HG03342 (cell line): Measurements from ENCODE around the gene ASTN2.

Source experiments
- ATAC-seq: cut with Tn5 transposase; IDR thresholded peaks from one replicate; pipeline ENCODE4 v1.9.1; 2021; ENCODE audit warnings: mild to moderate bottlenecking, moderate library complexity; ENCODE audit not compliant: unreplicated experiment

Gene ASTN2

DNA sequence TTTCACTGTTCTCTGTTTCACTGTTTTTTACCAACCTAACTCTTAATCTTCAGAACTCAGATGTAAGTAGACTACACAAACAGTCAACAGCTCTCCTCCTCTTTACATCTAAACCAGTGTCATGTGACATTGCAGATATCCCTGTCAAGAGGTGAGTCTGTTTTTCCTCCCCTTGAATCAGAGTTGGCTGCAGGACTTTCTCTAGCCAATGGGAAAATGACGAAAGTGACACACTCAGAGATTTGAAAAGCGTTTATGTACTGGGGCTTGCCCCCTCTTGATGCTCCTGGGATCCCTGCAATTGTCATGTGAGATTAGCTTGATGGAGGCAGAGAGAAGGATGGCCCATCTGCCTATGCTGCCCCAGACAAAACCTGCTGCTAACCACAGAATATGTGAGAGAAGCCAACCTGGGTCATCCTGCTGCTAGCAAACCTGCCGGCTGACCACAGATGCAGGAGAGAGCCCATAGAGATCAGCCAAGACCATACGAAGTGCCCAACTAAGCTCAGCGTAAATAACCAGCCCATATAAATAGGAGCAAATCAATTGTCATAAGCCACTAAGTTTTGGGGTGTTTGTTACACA lies 111.1 kb downstream of the ASTN2 start:
- ATAC-seq: no peak

DNA sequence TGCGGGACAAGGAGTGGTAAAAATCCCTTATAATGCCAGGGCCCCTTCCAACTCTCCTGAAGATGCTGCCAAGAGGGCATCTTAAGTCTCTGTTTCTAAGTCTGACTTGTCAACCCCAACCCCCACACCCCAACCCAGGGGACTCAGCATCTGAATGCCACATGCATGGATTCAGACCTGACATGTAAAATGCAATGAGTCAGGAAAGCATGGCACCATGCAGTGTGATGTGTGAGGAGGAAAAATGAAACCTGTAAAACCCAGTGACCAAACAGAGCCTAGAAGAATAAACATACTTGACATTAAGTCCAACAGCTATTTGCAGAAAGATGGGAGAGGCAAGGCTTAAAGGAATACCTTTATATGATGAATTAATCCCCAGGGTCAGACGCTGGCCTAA lies 112.4 kb downstream of the ASTN2 start:
- ATAC-seq: no peak

DNA sequence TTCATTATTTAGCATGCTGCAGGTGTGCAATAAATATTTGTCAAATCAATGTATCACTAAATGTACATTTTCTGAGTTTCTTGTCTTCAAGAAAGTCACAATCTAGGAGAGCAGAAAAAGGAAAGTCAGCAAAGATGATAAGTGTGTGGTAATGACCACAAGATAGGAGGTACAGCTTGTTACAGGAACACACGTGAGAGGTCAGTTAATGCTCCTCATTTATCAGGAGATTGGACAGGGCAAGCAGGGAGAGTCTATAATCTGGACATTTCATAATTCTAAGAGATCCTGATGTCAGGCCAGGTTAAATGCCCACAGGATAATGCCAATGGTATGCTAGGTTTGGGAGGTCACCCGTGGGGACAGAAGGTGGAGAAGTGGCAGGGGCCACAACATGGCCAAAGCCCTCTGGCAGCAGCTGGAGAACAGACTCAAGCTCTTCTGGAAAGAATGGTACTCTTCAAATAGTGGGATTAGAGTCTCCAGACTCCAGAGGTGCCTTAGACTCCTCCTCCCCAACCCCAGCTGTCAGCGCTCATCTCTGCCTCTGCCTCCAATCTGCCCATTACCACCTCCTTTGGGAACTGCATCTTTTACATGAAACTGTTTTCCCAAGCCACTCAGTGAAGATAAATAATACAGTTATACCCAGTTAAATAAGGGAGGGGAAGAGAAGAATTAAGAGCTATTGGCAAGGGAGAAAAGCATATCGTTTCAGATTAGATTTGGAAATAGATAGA lies 114.3 kb downstream of the ASTN2 start:
- ATAC-seq: no peak

DNA sequence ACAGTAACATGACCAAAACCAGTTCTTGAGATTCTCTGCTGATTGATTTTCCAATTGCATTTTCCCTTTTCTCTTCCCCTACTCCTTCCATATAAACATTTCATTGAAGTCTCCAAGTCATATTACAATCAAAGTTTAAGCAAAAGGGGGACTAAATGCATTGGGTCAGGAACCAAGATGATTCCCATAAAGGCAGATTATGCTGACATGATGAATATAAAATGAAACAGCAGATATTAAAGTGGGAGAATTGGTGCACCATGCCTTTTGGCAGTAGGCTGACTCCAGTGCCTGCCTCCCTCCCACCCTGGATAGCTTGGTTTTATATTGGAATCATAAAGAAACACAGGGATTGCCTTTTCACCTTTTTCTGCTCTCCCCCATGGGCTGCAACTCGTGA lies 118.4 kb downstream of the ASTN2 start:
- no peak for ATAC-seq

DNA sequence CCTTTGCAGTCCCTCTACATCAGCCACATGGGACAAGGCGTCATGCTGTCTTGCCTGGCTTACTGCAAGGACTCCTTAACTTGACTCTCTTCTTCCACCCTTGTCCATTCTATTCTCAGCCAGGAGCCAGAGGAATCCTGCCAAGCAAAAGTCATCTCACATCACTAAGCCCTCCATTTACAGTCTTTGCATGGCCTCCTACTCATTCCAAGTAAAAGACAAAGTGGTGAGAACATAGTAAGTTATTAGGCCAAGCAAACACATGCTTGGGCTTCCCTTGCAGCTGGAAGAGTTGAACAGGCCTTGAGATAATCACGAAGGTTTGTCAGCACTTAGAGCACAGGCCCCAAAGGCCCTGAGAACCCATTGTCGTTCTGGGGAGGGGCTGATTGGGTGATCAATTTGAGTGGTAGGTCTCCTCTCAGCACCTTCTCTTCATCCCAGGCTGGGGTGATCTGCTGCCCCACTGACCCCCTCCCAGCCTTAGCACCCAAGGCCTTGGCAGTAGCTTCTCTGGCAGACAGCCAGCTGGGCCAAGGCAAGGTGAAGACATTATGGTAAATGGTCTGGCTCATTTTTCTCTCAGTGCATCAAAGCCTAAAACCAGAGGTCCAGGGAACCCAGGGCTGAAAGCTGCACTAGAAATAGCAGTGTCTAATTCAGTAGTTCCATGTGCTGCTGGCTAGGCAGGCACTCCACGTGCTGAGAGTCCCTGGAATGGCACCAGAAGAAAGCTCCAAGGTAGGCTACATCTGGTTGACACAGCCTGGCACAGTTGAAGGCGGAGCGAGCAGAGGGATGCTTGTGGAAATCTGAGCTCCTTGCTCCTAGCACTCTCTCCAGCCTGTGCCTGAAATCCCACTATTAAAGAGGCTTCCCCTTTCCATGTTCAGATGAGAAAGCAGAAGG lies 121.4 kb downstream of the ASTN2 start:
- ATAC-seq: no peak

DNA sequence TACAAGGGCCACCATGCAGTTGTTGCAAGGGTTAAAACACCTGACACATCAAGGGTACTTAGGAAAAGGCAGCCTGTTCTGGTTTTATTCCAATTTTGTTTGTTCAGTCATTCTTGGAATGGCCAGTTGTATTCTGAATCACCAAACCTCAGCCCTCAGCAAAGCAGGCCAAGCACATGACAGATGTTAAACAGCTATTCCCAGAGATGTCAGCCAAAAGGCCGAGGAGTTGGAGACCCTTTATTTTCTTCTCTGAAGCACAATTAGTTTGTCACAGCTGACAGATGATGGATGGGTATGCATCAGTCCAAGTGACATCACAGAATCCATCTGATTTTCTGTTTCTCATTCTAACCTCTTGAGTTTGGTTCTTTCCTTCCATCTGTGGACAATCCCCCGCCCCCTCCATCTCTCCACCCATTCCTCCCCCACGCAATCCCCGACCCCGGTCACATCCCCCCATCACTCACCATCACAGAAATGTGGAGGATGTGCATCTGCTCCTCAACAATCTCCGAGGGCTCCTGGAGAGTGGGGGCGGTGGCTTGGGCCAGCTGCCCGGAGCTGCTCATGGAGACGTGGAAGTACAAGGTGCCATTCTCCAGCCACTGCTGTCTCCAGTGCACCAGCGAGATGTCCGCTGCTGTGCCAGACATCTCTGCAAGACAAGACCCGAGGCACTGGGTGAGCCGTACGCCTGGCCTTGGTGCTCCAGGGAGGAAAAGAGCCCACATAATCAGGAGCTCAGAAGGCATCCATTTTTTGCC lies 123.8 kb downstream of the ASTN2 start:
- no peak for ATAC-seq

DNA sequence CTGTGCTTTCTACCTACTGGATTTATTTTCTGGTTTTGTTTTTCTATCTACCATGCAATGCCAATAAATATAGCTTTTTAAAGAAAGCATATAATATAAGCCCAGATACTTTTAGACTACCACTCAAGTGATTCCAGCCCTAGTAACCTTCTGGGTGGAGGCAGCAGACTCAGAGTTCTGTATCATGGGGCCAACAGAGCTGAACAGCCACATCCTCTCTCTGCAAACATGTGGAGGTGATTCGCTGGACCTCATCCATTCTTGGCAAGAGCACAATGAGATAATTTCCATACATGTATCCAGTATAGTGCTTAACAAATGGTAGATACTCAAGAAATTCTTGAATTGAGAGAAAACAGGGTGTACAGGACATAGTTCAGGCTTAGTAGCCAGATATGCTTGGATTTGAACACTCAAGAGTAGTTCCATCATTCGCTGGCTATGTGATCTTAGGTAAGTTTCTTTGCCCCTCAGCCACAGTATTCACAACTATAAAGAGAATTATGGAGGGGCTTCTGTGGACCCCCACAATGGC lies 124.5 kb downstream of the ASTN2 start:
- no peak for ATAC-seq

DNA sequence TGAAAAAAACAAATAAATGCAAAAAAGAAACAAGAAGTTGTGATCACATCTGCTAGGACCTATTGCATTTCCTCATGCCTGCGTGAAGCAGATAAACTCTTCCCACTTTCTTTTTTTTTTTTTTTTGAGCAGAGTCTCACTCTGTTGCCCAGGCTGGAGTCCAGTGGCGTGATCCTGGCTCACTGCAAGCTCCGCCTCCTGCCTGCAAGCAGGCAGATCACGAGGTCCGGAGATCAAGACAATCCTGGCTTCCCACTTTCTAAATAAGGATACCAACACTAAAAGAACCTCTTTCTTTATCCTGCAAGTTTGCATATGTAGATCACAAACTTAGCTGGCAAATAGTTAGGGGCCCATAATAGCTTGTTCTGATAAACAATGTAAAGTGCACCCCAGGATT lies 128.6 kb downstream of the ASTN2 start:
- ATAC-seq: no peak

DNA sequence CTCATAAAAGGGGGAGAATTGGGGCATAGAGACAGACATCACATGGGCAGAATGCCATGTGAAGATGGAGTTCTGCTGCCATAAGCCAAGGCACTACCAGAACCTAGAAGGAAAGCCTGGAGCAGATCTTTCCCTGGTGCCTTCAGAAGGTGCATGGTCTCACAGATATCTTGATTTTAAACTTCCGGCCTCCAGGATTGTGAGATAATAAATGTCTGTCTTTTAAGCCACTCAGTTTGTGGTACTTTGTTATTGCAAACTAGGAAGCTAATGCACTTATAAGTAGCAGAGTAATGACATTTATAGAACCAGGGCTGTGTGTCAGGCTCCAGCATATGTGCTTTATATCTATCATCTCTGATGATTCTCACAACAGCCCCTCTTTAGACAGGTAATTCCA lies 130.4 kb downstream of the ASTN2 start:
- no peak for ATAC-seq

DNA sequence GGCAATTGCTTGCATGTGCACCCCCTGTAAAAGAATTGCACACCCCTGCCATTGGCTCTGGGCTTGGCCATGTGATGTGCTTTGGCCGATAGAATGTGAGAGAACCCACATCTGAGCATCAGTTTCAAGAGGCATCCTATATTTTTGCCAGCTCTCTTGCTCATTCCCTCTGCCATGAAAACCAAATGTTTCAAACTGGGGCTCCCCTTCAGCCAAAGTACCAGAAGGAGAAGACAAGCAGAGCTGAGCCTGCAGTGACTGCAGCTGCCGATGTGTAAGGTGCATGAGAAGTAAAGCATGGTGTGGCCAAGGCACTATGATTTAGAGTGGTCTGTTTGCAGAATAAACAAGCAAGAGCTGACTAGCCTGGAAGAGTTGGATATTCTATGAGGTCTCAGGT lies 132.3 kb downstream of the ASTN2 start:
- ATAC-seq: no peak

DNA sequence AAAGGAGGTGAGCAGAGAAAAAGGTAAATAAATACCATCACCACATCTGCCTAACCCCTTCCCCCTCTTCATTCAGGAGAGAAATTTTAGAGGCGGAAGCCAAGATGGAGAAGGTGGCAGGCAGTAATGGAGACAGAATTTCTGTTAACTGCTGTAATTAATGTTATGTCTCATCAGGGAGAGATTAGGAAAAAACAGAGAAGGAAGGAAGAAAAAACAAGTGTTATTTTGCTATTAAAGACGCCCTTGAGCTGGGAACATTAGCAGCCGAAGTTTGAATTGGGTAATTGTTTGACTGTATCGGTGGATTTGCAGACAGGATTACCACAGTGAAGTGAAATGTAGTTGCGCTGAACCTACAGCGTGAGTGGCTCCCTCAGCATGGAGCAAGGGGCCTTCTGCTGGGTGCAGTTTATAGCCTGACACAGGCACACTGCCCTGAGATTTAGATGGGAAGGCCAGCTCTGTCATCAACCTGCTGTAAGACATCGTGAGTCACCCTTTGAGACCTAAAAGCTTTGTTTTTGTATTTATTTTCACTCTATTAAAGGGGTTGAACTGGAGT lies 136.3 kb downstream of the ASTN2 start:
- ATAC-seq: no peak

DNA sequence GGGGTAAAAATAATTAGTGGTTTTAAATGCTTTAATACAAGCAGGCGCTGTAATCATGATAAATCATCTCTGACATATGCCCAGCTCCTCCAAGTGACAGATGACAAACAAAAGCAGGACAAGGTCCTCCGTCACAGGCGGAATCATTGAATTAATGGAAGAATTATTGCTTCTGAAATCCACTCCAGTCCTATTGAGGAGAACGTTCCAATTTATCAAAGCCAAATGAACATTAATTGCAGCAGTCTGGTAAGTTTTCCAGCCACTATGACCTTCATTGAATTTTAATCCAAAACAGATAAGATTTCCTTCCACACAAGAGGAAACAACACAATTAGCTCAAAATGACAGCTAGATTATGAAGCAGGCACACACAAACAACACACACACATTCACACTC lies 136.8 kb downstream of the ASTN2 start:
- no peak for ATAC-seq

DNA sequence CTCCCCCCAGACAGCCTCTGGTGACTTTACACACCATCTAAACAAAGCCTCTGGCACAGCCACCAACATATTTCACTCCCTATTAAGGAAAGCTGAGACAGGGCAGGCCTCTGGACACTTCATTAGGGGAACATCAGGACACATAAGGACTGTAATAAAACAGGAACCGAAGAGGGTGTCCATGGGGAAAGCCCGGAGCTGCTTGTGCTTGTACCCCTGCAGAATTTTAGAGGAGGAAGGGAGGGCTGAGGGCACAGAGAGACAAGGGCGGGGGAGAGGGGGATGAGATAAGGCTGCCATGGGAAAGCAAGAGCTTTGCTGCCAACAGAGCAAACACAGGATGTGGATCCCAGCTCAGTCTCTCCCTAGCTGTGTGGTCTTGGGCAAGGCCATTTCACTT lies 138.4 kb downstream of the ASTN2 start:
- no peak for ATAC-seq

DNA sequence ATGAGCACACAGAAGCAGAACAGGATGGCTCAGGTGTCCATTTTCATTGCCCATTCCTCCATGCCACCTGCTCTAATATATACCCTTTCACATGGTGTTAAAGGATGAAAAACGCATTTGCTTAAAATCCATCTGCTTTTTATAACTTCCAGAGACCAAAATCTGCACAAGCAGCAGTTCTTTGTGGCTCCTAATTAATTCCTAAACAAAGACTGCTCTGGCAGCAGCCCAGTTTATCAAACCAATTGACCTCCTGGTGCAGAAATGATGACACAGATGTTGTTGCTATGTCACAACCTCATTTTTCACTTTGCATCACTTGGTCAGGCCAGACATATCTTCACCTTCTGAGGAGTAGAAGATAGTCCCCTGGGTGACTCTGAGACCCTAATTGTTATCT lies 141.2 kb downstream of the ASTN2 start:
- no peak for ATAC-seq

DNA sequence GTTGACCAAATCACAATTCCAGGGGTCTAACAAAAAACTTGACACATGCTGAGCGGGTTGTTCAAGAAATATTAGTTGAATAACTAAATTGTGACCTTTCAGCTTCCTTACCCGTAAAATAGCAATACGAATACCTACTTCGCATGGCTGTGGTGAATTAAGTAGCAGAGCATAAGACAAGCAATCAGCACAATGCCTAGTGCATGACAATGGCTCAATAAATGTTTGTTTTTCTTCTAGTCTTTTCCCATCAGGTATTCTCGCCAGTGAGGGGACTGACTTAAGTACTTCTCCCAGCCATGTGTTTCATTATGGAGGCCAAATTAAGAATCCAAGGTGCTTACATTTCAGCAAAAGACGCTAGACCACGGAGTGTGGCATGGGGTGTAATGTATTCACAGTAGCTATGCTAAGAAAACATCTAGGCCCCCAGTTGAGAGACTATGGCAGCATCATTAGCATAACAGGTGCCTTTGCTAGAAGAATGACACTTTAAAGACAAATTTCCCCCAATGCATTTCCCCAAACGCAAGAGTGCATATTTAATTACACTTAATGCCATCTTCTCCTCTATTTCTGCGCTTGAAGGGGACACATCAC lies 145.9 kb downstream of the ASTN2 start:
- ATAC-seq: no peak

DNA sequence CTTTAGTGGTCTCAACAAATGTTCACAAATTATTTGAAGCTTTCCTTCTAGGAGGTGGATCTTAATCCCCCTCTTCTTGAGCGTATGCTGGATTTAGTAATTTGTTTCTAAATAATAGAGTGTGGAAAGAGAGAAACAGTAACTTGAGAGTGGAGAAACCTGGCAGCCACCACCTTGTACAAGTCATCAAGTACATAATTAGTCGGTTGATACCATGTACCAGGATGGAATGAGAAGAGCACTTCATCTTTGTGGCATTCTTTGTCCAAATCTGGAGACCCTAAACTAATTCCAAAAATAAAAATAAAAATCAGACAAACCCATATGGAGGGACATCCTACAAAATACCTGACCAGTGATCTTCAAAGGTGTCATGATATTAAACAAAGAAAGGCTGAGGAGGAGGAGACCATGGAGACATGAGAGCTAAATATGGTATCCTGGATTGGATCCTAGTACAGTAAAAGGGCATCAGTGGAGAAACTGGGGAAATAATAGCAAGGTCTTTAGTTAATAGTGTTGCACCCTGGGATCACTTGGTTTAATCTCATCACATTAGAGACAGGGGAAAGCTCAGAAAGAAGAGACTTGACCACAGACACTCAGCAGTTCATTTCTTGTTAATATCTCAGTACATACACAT lies 147.9 kb downstream of the ASTN2 start:
- no peak for ATAC-seq

DNA sequence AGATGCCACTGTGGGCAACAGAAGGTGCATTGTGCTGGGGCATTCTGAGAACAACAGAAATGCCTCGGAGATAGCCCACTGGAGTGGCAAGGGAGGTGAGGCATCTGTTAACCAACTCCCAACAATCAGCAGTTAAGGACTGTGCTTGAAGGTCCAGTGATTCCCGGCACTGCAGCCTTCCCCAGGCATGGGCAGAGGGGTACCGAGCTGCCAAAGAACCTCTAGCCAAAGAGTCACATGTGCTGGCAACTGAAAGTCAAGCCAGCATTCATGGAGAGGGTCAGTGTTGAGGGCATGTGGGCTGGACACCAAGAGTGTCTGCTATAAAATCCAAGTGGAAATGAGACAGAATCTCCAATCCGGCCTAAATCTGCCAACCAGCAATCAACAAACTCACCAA lies 149.6 kb downstream of the ASTN2 start:
- no peak for ATAC-seq

DNA sequence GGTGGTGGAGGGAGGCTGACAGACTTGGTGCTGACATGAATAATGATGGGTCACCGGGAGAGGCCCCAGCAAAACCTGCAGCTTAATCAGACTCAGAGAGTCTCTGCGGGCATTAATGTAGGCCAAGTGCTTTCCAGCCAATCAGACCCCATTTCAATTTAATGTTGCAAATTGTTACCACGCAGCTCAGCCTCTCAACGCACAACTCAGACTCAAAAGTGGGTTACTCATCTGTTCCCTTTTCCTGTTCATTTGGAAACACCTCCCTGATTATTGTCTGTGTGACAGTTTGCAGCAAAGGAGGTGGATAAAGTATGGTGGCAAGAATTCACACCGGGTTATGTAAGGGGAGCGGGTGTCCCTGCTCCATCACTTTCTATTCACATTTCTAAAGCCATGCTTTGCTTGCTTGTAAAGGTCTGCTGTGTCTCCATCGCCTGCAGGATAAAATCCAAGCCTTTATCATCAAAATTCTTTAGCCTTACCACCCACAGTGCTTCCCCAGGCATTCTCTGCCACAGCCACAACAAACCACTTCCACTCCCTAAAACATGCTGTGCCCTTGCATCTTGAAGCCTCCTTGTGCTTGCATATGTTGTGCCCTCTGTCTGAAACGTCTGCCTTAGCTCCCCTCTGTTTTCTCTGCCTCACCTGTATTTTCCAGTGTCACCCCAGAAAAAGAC lies 156.5 kb downstream of the ASTN2 start:
- ATAC-seq: no peak

DNA sequence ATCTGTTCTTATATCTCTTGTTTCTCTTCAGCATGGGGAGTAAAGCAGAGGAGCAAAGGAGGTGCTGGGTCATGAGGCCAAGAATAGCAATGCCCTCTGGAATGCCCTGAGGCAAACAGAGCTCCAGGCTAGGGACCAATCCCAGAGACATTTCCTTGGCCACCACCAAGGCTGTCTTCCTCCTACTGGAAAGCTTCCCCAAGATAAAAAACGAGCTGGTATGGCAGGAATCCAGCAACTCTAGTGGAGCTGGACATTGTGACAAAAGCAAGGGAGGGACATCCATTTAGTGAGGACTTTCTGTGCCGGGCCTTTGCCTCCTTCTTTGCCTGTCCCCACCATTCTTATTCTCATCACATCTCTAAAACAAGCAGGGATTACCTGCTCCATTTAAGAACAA lies 161.6 kb downstream of the ASTN2 start:
- no peak for ATAC-seq
